Measurements from ENCODE around the gene ASB2. TPM values are rescaled to one million over a fixed set of nuclear protein-coding genes. Genes with fewer than 3 reads are reported as not detected.

The ASB2 gene
- total and polyA plus RNA-seq, 2 of the 8 experiments (the other 6 are each of a cell fraction or from before 2014, with no cell fraction given): 1.0 to 2.1 TPM

- TF ChIP-seq CHD7 (IDR thresholded peaks at IDR 0.05; ENCODE audit: insufficient replicate concordance, low read length): no peak
- TF ChIP-seq TAF1 (IDR thresholded peaks at IDR 0.05; ENCODE audit: low read depth, low read length): no peak
- no peak for TF ChIP-seq EP300 (IDR thresholded peaks at IDR 0.05; ENCODE audit: borderline replicate concordance in 1 of 2, low read depth in 2 of 2, low read length in 2 of 2)
Measured at GRCh38 chr14:93937519-93937918, 38.9 kb downstream of the ASB2 start (continued).
